GM10266 (cell line): ENCODE data around the gene PARD3B.

ENCODE experiments used
- DNase-seq: peaks from one replicate; pipeline ENCODE4 v3.0.0; 2012; ENCODE audit errors: extremely low spot score
- CTCF ChIP-seq: IDR thresholded peaks from 2 replicates; pipeline ENCODE4 v1.5.1; 2012; ENCODE audit warnings: mild to moderate bottlenecking, low read depth; ENCODE audit not compliant: control insufficient read depth, insufficient read depth; ENCODE audit errors: missing control alignments

The PARD3B gene

GRCh38 chr2:204877691-204878090 is 332.4 kb downstream of the PARD3B start:
- DNase-seq = no peak
- no peak for TF ChIP-seq CTCF

GRCh38 chr2:204880928-204881327 is 335.7 kb downstream of the PARD3B start:
- no peak for TF ChIP-seq CTCF
- DNase-seq = no peak

GRCh38 chr2:204881655-204882054 is 336.4 kb downstream of the PARD3B start:
- no peak for DNase-seq
- TF ChIP-seq CTCF = no peak

- TF ChIP-seq CTCF = no peak
- DNase-seq = no peak
These were observed 340.5 kb downstream of the PARD3B start for GRCh38 chr2:204885747-204886146.

GRCh38 chr2:204886713-204887112 is 341.4 kb downstream of the PARD3B start:
- no peak for TF ChIP-seq CTCF
- DNase-seq = no peak

GRCh38 chr2:204888222-204888621 is 342.9 kb downstream of the PARD3B start:
- no peak for DNase-seq
- TF ChIP-seq CTCF = no peak

- DNase-seq = no peak
- TF ChIP-seq CTCF = no peak
These were observed 345.4 kb downstream of the PARD3B start for GRCh38 chr2:204890680-204891079.
